NCI-H1930 (cell line): ENCODE measurements around the gene POMT1.
A peak's percentile ranks its signal among the peaks of the same experiment; 100 is the strongest.
"Not testable (repeated sequence)": the region's sequence is repeated elsewhere in the genome, so short reads cannot be mapped to it uniquely, and the experiment has no call there.

ENCODE experiments used
- DNase-seq, 2 experiments: peaks; one replicate each; lab custom pipeline; 2025; lab: John Stamatoyannopoulos, UW

POMT1 gene, protein sequence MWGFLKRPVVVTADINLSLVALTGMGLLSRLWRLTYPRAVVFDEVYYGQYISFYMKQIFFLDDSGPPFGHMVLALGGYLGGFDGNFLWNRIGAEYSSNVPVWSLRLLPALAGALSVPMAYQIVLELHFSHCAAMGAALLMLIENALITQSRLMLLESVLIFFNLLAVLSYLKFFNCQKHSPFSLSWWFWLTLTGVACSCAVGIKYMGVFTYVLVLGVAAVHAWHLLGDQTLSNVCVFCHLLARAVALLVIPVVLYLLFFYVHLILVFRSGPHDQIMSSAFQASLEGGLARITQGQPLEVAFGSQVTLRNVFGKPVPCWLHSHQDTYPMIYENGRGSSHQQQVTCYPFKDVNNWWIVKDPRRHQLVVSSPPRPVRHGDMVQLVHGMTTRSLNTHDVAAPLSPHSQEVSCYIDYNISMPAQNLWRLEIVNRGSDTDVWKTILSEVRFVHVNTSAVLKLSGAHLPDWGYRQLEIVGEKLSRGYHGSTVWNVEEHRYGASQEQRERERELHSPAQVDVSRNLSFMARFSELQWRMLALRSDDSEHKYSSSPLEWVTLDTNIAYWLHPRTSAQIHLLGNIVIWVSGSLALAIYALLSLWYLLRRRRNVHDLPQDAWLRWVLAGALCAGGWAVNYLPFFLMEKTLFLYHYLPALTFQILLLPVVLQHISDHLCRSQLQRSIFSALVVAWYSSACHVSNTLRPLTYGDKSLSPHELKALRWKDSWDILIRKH

DNA sequence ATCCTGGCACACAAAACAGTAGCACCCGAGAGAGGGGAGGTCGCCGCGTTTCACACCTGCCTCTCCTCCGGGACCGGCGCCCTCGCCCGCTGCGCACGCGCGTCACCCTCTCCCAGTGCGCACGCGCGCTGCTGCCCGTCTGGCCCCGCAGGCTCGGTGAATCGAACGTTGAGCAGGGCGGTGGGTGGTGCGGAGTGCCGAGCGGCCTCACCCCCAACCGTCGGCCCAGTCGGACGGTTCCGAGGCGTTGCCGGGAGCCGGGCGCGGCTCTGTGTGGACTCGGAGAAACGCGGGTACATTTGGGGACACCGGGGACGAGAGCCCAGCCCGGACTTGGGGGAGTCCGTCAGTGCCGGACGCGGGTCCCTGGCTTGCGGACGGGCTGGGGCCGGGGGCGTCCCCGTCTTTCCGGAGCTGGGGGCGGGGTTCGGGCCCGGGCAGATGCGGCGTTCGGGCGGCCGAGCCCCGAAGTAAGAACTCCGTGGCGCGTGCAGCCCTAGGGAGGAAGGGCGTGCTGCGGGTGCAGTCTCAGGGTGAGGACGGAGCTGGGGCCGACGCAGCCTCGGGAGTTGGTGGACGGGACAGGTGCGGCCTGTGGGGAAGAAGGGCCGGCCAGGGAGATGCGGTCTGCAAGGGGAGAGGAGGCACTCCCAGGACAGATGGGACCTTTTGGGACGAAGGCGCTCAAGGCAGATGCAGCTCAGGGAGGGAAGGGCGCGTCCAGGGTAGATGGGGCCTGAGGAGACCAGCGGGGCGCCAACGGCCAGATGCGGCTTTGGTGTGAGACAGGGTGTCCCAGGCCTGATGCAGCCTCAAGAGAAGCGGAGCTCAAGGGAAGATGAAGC, at the start of gene POMT1:
TSS of gene POMT1 (plus strand) at position 138 of the 845 bp plus-strand sequence. CDS start 1,301 bp downstream, outside the sequence.
- peak; percentile 83 to 85 for DNase-seq

DNA sequence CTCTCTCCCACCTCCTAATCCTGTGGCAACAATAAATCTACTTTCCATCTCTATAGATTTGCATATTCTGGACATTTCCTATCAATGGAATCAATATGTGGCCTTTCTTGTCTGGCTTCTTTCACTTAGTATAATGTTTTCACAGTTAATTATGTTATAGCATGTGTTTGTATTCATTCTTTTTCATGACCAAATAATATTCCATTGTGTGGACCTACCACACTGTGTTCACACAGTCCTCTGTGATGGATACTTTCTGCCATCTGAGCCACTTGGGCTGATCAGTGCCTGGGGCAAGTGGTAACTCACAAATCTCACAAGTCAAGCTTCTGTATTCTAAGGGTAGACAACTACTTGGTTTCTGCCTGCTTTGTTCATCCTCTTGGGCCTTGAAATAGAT, 48.7 kb upstream of the POMT1 start:
- no peak for DNase-seq

DNA sequence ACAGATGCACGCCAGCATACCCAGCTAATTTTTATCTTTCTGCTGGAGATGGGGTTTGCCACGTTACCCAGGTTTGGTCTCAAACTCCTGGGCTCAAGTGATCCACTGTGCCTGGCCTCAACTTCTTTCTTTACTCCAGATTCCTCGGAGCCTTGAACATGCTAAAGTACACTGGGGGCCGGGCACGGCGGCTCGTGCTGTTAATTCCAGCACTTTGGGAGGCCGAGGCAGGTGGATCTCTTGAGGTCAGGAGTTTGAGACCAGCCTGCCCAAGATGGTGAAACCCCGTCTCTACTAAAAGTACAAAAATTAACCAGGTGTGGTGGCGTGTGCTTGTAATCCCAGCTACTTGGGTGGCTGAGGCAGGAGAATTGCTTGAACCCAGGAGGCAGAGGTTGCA, 47.1 kb upstream of the POMT1 start:
- DNase-seq, result not testable (repeated sequence)

DNA sequence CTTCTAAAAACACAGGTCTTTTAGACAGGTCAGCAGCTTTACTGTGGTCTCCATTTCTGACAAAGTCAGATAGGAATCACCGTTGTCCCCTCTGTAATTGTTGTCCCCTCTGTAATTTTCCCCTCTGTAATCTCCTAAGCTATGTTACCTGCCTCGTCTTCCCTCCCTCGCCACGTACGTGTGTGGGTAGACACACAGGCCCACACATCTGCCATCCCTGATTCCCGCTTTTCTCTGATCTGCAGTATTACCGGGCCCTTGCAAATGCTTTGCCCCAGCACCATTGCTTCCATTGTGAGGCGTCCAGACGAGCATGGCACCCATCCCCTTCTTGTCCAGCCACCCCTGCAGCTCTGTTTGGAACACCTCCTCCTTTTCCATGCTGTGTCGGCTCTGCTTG, 45.0 kb upstream of the POMT1 start:
- no peak for DNase-seq

DNA sequence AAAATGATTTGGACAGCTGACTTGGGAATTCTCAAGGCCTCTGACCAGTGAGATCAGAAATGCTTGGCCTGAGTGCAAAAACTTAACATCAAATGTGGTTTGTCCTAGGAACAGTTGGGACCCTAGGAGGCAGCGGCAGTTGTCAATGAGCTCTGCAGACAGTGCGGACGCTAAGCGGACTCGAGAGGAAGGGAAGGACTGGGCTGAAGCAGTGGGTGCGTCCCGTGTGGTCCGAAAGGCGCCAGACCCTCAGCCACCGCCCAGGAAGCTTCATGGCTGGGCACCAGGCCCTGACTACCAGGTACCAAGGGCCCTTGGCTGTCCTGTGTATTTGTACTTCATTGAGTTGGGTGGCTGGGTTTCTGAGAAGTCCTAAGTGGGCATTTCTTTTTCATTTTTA, 43.7 kb upstream of the POMT1 start:
- DNase-seq, result no peak

DNA sequence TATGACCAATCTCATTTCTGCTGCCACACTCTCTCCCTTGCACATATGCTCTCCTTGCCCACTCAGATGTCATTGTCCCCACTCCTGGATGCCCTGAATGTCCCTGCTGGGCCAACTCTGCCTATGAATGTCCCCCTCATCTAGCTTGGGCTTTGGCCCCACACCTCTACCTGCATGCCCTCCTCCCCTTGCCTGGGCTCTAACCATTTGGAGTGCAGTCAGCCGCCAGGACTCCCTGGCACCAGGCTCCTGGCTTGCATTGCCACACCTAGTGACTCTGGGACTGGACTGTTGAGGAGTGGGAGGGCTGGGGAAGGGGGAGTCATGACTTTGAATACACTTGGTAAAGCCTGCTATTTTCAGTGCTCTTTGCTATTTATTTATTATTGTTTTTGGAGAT, 41.6 kb upstream of the POMT1 start:
- no peak for DNase-seq

DNA sequence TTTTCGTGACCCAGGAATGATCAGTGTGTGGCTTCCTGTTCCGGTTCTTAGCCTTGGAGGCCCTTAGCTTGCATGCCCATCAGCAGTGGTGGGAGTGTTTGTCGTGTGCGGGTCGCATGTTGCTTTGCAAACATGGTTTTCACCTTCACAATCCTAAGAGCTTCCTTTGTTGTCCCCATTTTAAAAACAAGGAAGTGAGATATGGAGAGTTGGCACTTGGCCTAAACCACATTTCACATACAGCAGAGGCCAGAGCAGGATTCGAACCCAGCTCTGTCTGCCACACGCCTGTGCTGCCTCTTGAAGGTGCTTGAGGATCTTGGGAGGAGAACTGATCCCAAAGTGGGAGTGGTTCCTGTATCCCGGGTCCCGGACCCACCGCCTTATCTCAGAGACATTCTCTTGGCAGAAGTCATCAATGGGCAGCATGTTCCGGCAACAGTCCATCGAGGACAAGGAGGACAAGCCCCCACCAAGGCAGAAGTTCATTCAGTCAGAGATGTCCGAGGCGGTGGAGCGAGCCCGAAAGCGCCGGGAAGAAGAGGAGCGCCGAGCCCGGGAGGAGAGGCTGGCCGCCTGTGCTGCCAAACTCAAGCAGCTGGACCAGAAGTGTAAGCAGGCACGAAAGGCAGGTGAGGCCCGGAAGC, 38.2 kb upstream of the POMT1 start:
- no peak for DNase-seq

DNA sequence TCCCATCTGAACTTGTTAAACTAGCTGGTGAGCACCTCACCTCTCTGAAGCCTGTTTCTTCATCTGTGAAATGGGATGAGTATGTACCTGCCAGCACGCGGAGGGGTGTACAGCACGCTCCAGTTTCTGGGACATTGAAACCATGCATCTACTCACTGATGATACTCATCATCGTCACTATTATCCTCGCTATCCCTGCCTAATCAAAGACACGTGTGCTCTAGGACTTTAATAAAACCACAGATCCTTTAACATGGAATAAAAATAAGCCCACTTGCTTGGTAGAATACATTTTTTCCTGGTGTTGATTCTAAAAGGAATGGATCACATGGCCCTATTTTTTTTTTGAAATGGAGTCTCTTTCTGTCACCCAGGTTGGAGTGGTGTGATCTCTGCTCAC, 37.3 kb upstream of the POMT1 start:
- no peak for DNase-seq

DNA sequence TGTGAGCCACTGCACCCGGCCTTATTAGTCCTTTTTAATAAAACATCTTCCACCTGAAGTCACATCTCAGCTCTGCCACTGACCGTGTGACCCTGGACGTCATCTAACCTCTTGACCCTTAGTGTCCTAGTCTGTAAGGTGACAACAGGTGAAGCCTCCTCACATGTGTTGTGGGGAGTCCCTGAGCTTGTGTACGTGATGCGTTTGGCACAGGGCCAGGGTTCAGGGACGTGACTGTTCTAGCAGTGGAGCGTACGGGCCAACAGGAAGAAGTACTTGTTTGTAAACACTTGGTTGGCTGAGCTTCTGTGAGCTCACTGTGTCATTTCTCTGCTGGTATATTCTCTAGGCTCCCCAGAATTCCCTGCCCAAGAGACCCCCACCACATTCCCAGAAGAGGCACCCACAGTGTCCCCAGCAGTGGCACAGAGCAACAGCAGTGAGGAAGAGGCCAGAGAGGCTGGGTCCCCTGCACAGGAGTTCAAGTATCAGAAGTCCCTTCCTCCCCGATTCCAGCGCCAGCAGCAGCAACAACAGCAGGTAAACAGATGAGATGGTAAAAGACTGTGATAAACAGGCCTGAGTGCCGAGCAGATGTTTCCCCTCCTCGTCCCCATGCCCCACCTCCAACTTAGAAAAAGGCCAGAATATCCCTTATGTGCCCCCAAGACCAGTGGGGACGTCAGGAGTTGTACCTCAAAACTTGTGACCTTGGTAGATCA, 35.3 kb upstream of the POMT1 start:
- no peak for DNase-seq

DNA sequence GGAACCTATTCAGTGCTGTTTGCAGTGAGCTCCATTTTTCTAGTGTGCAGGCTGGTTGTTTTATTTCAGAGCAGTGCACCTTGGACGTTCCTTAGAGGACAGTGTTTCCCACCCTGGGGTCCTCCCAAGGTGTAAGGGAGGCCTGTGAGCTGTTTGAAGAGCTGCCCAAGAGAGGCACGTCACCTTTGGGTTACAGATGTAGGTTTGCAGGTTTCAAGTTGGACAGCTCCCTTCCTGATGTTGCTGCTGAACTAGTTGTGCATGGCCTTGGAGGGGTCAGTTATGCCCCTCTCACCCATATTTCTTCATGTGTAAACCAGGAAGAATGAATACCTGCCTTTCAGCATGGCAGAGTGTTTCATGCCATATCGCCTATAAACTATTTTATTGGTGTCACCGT, 34.7 kb upstream of the POMT1 start:
- DNase-seq, result no peak

DNA sequence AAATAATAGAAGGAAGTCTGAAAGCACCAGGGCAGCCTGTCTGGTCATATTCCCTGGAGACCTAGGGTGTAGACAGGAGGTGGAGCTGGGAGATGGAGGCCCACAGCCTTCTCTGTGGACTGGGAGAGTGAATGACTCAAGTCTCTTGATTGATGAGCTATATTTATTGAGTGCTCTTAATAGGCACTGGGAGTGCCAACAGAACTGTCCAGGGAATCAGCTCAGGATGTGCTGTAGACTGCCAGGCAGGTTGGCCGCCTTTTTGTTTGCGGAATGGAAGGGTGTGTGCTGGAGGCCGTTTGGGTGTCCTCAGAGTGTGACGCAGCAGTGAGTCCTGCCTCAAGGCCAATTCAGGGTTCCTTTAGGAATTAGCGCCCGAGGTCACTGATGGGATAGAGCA, 33.4 kb upstream of the POMT1 start:
- no peak for DNase-seq

DNA sequence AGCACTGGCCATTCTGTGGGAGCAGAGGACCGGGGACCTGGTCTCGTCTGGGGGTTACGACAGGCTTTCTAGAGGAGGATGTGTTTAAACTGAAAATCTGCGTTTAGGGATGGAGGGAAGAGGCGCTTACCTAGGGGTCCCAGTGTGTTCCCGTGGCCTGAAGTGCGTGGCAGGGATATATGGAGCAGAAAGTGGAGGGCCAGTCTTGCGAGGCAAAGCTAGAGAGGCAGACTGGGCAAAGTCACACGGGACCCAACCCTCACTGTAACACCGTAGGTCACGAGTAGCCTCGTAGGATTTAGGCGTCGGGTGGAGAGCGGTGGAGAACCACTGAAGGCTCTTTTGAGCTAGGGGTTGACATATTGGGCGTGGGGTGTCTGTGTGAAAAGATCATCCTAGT, 32.8 kb upstream of the POMT1 start:
- DNase-seq, result no peak

DNA sequence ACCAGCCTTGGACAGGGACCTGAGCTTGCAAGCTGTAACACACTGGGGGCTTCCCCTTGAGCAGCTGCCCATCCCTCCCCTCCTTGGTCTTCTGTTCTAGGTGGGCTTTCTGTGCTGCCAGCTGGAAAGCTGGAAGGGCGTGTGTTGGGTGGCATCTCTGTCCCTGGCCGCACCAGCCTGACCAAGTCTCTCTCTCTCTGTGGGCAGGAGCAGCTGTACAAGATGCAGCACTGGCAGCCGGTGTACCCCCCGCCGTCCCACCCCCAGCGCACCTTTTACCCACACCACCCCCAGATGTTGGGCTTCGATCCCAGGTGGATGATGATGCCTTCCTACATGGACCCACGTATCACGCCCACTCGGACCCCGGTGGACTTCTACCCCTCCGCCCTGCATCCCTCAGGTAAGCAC, 32.1 kb upstream of the POMT1 start:
- DNase-seq, result no peak

DNA sequence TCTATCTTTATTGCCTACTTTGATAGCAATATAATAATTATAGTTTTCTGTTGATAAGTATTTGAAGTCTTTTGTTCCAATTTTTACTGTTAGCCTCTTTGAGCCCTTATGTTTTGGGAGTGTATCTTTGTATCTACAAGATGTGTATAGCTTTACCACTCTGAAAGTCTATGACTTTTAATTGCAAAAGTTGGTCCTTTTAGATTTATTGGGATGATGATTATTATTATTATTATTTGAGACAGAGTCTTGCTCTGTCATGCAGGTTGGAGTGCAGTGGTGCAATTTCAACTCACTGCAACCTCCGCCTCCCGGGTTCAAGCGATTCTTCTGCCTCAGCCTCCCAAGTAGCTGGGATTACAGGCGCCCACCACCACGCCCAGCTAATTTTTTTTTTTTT, 30.6 kb upstream of the POMT1 start:
- DNase-seq, result not testable (repeated sequence)

DNA sequence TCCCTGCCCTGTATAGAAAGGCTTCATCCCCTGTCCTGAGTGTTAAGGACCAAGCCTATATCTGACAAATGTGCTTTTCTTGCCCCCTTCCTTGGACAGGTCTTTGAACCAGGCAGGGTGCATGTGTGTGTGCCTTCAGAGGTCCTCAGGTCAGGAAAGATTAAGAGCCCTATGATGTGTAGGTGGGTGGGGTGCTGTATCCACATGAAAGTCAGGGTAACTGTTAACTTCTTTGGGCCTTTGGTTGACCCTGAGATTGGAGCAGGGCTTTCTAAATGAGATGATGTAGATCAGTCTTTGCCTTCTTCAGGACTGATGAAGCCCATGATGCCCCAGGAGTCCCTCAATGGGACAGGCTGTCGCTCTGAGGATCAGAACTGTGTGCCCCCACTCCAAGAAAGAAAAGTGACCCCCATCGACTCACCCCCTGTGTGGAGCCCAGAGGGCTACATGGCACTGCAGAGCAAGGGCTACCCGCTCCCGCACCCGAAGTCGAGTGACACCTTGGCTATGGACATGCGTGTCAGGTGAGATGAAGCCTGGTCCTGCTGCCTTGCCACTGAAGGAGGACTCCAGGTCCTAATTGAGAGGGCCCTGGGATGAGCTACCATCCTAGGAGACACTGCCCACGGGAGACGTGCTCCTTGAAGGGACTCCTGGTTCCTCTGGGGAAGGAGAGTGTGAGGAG, 29.4 kb upstream of the POMT1 start:
- no peak for DNase-seq

DNA sequence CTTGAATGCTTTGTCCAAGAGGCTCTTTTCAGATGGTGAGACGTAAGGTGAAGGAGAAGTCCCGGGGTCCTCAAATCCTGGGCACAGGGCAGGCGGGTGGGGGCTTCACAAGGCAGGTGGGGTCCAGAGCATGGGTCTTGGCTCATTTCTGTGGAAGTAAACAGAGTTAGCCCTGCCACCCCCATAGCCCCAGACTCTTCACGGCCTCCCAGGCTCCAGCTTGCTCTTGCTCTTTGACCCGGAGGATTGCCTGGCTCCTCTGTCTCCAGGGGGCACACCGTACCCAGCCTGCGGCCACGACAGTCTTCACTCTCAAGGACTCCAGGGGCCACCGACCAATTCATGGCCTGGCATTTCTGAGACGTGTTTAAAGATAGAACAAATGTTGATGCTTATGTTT, 28.8 kb upstream of the POMT1 start:
- no peak for DNase-seq

DNA sequence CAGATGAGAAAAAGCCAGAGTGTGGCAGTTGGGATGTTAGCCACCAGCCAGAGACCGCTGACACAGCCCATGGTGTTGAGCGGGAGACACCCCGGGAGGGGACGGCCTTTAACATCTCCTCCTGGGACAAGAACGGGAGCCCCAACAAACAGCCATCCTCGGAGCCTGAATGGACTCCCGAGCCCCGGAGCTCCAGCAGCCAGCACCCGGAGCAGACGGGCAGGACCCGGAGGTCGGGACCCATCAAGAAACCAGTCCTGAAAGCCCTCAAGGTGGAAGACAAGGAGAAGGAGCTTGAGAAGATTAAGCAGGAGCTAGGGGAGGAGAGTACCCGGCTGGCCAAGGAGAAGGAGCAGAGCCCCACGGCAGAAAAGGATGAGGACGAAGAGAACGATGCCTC, 28.0 kb upstream of the POMT1 start:
- DNase-seq, result no peak

DNA sequence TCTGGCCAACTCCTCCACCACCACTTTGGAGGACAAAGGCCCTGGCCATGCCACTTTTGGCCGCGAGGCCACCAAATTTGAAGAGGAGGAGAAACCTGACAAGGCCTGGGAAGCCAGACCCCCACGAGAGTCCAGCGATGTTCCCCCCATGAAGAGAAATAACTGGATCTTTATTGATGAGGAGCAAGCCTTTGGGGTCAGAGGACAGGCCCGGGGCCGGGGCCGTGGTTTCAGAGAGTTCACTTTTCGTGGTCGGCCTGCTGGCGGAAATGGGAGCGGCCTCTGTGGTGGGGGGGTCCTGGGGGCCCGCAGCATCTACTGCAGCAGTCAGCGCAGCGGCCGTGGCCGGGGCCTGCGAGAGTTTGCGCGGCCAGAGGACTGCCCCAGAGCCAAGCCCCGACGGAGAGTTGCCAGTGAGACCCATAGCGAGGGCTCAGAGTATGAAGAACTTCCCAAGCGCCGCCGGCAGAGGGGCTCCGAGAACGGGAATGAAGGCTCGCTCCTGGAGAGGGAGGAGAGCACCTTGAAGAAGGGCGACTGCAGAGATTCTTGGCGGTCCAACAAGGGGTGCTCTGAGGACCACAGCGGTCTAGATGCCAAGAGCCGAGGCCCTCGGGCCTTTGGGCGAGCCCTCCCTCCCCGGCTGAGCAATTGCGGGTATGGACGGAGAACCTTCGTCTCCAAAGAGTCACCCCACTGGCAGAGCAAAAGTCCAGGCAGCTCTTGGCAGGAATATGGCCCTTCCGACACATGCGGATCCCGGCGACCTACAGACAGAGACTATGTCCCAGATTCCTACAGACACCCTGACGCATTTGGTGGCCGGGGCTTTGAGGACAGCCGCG, 27.4 kb upstream of the POMT1 start:
- no peak for DNase-seq

DNA sequence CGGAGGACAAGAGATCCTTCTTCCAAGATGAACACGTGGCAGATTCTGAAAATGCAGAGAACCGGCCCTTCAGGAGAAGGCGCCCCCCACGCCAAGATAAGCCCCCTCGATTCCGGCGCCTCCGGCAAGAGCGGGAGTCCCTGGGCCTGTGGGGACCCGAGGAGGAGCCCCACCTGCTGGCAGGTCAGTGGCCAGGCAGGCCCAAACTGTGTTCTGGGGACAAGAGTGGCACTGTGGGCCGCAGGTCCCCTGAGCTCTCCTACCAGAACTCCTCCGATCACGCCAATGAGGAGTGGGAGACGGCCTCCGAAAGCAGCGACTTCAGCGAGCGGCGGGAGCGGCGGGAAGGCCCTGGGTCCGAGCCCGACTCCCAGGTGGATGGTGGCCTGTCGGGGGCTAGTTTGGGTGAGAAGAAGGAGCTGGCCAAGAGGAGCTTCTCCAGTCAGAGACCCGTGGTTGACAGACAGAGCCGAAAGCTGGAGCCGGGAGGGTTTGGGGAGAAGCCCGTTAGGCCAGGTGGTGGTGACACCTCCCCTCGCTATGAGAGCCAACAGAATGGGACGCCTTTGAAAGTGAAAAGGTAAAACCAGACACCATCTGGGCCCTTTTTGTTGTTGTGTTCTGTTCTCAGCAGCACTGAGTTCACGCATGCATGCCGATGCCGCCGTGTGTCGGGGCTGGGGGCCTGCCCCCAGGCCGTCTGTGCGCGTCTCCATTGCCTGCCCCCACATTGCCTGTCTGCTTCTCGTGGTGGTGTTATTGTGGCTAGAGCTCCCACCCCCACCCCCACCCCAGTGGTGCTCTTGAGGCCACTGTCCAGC, 26.6 kb upstream of the POMT1 start:
- DNase-seq, result no peak
